Activated naive CD8-positive, alpha-beta T cell treated with anti-CD3 and anti-CD28 coated beads for 36 hours (primary cell): Measurements from ENCODE around the gene CHN1. TPM values are rescaled to one million over a fixed set of nuclear protein-coding genes. Genes with fewer than 3 reads are reported as not detected.

Experiments used
- total RNA-seq, 2 experiments: library from RNA; stranded (reverse); gene quantifications; one replicate each; pipeline ENCODE4 v1.2.3, GENCODE V29; 2021

Gene CHN1
- total RNA-seq, 2 experiments from 2014 or later: 17.6 to 18.6 TPM

Other genes starting within 250 kb of the CHN1 start
- gene CHRNA1, start 240.9 kb downstream of the CHN1 start, total RNA-seq: not detected
- 10 to 100 TPM; 43.1 to 44.5 TPM for gene ATF2, start 162.8 kb upstream of the CHN1 start, total RNA-seq
- 100 to 1,000 TPM; 472 to 484 TPM for gene ATP5MC3, start 176.3 kb upstream of the CHN1 start, total RNA-seq